Measurements from ENCODE around the gene NRSN1. TPM values are rescaled to one million over a fixed set of nuclear protein-coding genes. Genes with fewer than 3 reads are reported as not detected.

NRSN1 gene
- total and polyA plus RNA-seq, 9 of the 15 experiments (the other 6 are each of a cell fraction or from before 2014, with no cell fraction given), result not detected

DNA sequence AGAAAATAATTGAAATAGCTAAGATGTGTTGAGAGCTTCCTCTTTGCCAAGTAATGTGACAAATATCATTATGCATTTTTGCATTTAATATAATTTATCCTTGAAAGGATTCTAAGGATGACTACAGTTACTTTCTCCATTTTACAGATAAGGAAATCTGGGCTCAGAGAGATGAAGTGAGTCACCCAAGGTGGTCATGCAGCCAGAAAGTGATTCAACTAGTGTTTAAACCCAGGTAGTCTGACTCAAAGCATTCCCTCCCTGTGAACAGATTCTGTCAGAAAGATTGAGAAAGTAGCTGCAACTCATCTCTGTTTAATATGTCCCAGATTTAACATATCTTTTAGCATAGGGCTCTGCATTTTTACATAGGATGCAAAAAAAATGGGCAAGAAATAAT, 28.1 kb downstream of the NRSN1 start (continued):
- no peak for TF ChIP-seq ZNF764 (CRISPR knock-in tag; IDR thresholded peaks at IDR 0.05; ENCODE audit: low read depth)
- no peak for TF ChIP-seq DMBX1 (CRISPR knock-in tag; IDR thresholded peaks at IDR 0.05; ENCODE audit: borderline replicate concordance)

DNA sequence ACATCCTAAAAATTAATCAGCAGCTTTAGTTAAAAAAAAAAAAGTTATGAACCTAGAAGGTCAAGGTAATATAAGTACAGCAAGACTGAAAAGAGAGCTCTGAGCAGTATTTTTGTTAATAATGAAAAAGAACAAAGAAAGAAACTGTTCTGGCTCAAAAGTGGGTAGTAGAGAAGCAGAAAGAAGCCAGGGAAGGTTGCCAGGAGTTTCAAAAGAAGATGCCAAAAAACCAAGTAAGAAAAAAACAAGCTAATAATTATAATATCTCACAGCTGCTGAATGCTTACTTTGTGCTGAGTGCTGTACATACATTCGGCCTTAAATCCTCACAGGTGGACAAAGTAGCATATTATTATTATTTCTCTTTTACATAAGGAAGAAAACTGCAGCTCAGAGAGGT, 31.9 kb downstream of the NRSN1 start:
- POLR2A ChIA-PET, result interaction anchor here (0.6 kb wide), 1 partner anchor 819 kb away, joined by 4 read pairs; no protein-coding TSS in a partner anchor
- in situ Hi-C loops (cut with MboI), result no loop called here
- CTCF ChIA-PET (ENCODE audit: low intra/inter-chr PET ratio), result no interaction called here

More for the DNA sequence above, 31.9 kb downstream of the NRSN1 start:
- H3K4me3 ChIP-seq, result no peak overlapping the region
- no peak overlapping the region for H3K9ac ChIP-seq (ENCODE audit: insufficient read depth in 1 of 2, low read depth in 2 of 2, low read length in 2 of 2)
- no peaks in the 10 kb centered on the region for H3K4me1 ChIP-seq (replicated peaks in 1 of 2; ENCODE audit: control insufficient read depth in 2 of 2, insufficient read depth in 2 of 2, low read length in 2 of 2)
- H3K36me3 ChIP-seq (ENCODE audit: control insufficient read depth, insufficient read depth, low read length), result no peaks in the 10 kb centered on the region
- no peak for ATAC-seq
- no TSS peak for BruUV-seq (replicated peaks)
- H3K27ac ChIP-seq (ENCODE audit: extremely low read depth, low read depth, low read length), result no peak overlapping the region
- no peak overlapping the region for H3K4me2 ChIP-seq (ENCODE audit: insufficient read depth, low read length)
- no peak for FAIRE-seq
- no peaks in the 10 kb centered on the region for H3K27me3 ChIP-seq (ENCODE audit: control insufficient read depth in 2 of 2, insufficient read depth in 2 of 2, low read length in 2 of 2)
- no peak for DNase-seq (ENCODE audit: extremely low read depth in 1 of 4, low spot score in 3 of 4)
- no peaks in the 10 kb centered on the region for H3K9me1 ChIP-seq (ENCODE audit: control insufficient read depth, insufficient read depth, low read length)
- WGBS (ENCODE audit: insufficient coverage, low coverage, missing lambda C conversion rate), result 0% methylated on average over 1 of the region's 1 CpG
- no peaks in the 10 kb centered on the region for H4K20me1 ChIP-seq (replicated peaks; ENCODE audit: control insufficient read depth, insufficient read depth, low read length)
- intact Hi-C loops (cut with micrococcal nuclease), result no loop called here
- TF ChIP-seq HNRNPH1 (optimal IDR thresholded peaks at IDR 0.05; ENCODE audit: low read depth, low read length), result no peak
- no peak for TF ChIP-seq NELFE (IDR thresholded peaks at IDR 0.05; ENCODE audit: insufficient read depth, insufficient read length)
- no peak for TF ChIP-seq ZFX (CRISPR knock-in tag; IDR thresholded peaks at IDR 0.05)
- no peak for TF ChIP-seq ZEB2 (IDR thresholded peaks at IDR 0.05)
- TF ChIP-seq NR2C2 (CRISPR knock-in tag; IDR thresholded peaks at IDR 0.05), result no peak
- no peak for TF ChIP-seq NR2C2 (tag; IDR thresholded peaks at IDR 0.05)
- no peak for TF ChIP-seq FOXA1 (IDR thresholded peaks at IDR 0.05; ENCODE audit: borderline replicate concordance)
- TF ChIP-seq ZNF707 (CRISPR knock-in tag; conservative IDR thresholded peaks at IDR 0.05), result no peak
- TF ChIP-seq FOXP1 (CRISPR knock-in tag; IDR thresholded peaks at IDR 0.05), result no peak
- no peak for TF ChIP-seq TAF7 (tag; IDR thresholded peaks at IDR 0.05)
- no peak for TF ChIP-seq BRD4 (IDR thresholded peaks at IDR 0.05)
- TF ChIP-seq KLF16 (IDR thresholded peaks at IDR 0.05), result no peak
- no peak for TF ChIP-seq ERF (CRISPR knock-in tag; IDR thresholded peaks at IDR 0.05)
- no peak for TF ChIP-seq ZNF79 (CRISPR knock-in tag; IDR thresholded peaks at IDR 0.05; ENCODE audit: low read depth)
- no peak for TF ChIP-seq SP2 (IDR thresholded peaks at IDR 0.05; ENCODE audit: extremely low read depth, low read depth, low read length, poor library complexity, severe bottlenecking)
- no peak overlapping the region for H2AFZ ChIP-seq (ENCODE audit: low read depth, low read length)
- no peaks in the 10 kb centered on the region for H3K79me2 ChIP-seq (ENCODE audit: control insufficient read depth, insufficient read depth, low read length)
- H3K9me3 ChIP-seq (replicated peaks; ENCODE audit: control insufficient read depth, insufficient read depth, low read depth, low read length), result no peaks in the 10 kb centered on the region

All from K562 (cell line).